Liver (tissue), 9 donors: Measurements from ENCODE around the gene TBC1D1. TPM values are rescaled to one million over a fixed set of nuclear protein-coding genes. Genes with fewer than 3 reads are reported as not detected.

ENCODE experiments used
- DNase-seq: peaks from one replicate; pipeline ENCODE4 v3.0.0-alpha.2; 2017; ENCODE audit warnings: low spot score
- H3K27ac ChIP-seq, 2 donors: one replicate each; pipeline ENCODE4 v1.7.0; 2013; ENCODE audit warnings: inconsistent platforms in 2 of 2, low read length in 2 of 2, control low read depth in 1 of 2, low read depth in 1 of 2, mild to moderate bottlenecking in 1 of 2
- H3K27me3 ChIP-seq, 4 donors: one replicate each; pipeline versions ENCODE4 v1.6.1 to v1.7.0; 2013; ENCODE audit warnings: low read length in 3 of 4, inconsistent platforms in 1 of 4, mild to moderate bottlenecking in 1 of 4, moderate library complexity in 1 of 4; ENCODE audit not compliant: control insufficient read depth in 4 of 4, insufficient read depth in 4 of 4
- H3K36me3 ChIP-seq, 4 donors: one replicate each; pipeline versions ENCODE4 v1.6.1 to v1.7.0; 2013; ENCODE audit warnings: low read length in 3 of 4, mild to moderate bottlenecking in 3 of 4, low read depth in 1 of 4, moderate library complexity in 1 of 4; ENCODE audit not compliant: control insufficient read depth in 4 of 4, insufficient read depth in 3 of 4
- H3K4me1 ChIP-seq, 4 donors: one replicate each; pipeline versions ENCODE4 v1.6.1 to v1.7.0; 2013; ENCODE audit warnings: low read length in 3 of 4, mild to moderate bottlenecking in 3 of 4, moderate library complexity in 1 of 4; ENCODE audit not compliant: control insufficient read depth in 4 of 4, insufficient read depth in 4 of 4
- H3K4me3 ChIP-seq, 3 donors: one replicate each; pipeline versions ENCODE4 v1.6.1 to v1.7.0; 2013; ENCODE audit warnings: low read length in 3 of 3, control low read depth in 1 of 3, low read depth in 1 of 3, mild to moderate bottlenecking in 1 of 3
- H3K9ac ChIP-seq, 2 donors: one replicate each; pipeline ENCODE4 v1.7.0; 2013; ENCODE audit warnings: low read length in 2 of 2, mild to moderate bottlenecking in 2 of 2, moderate library complexity in 2 of 2, control low read depth in 1 of 2, low read depth in 1 of 2
- H3K9me3 ChIP-seq, 4 donors: one replicate each; pipeline versions ENCODE4 v1.6.1 to v1.7.0; 2013; ENCODE audit warnings: low read length in 3 of 4; ENCODE audit not compliant: control insufficient read depth in 4 of 4
- EGR1 ChIP-seq, 2 donors: IDR thresholded peaks; 2 replicates each; pipeline ENCODE4 v1.6.1; 2016 to 2018; ENCODE audit warnings: antibody characterized with exemption in 2 of 2, low read depth in 2 of 2
- FOXA1 ChIP-seq: IDR thresholded peaks from 2 replicates; pipeline ENCODE4 v1.6.1; 2016; ENCODE audit warnings: antibody characterized with exemption
- FOXA2 ChIP-seq: IDR thresholded peaks from 2 replicates; pipeline ENCODE4 v1.6.1; 2016; ENCODE audit warnings: antibody characterized with exemption
- GABPA ChIP-seq, 2 donors: IDR thresholded peaks in 1 of 2; conservative IDR thresholded peaks in 1 of 2; 2 replicates each; pipeline ENCODE4 v1.6.1; 2016; ENCODE audit warnings: antibody characterized with exemption in 2 of 2, mild to moderate bottlenecking in 1 of 2, moderate library complexity in 1 of 2
- HNF4A ChIP-seq, 2 donors: conservative IDR thresholded peaks; 2 replicates each; pipeline ENCODE4 v1.6.1; 2016; ENCODE audit warnings: antibody characterized with exemption in 2 of 2, mild to moderate bottlenecking in 2 of 2
- HNF4G ChIP-seq: IDR thresholded peaks from 2 replicates; pipeline ENCODE4 v1.6.1; 2016; ENCODE audit warnings: antibody characterized with exemption
- JUND ChIP-seq, 2 donors: IDR thresholded peaks; 2 replicates each; pipeline ENCODE4 v1.6.1; 2016; ENCODE audit warnings: antibody characterized with exemption in 2 of 2
- NR2F2 ChIP-seq: IDR thresholded peaks from 2 replicates; pipeline ENCODE4 v1.6.1; 2016; ENCODE audit warnings: antibody characterized with exemption
- RAD21 ChIP-seq, 2 donors: IDR thresholded peaks; 2 replicates each; pipeline ENCODE4 v1.6.1; 2016; ENCODE audit warnings: antibody characterized with exemption in 2 of 2, mild to moderate bottlenecking in 2 of 2
- RXRA ChIP-seq, 2 donors: IDR thresholded peaks; 2 replicates each; pipeline ENCODE4 v1.6.1; 2017 to 2018; ENCODE audit warnings: antibody characterized with exemption in 2 of 2, mild to moderate bottlenecking in 1 of 2
- SP1 ChIP-seq: IDR thresholded peaks from 2 replicates; pipeline ENCODE4 v1.6.1; 2018; ENCODE audit warnings: antibody characterized with exemption, mild to moderate bottlenecking
- TAF1 ChIP-seq: conservative IDR thresholded peaks from 2 replicates; pipeline ENCODE4 v1.6.1; 2016; ENCODE audit warnings: antibody characterized with exemption, mild to moderate bottlenecking
- YY1 ChIP-seq: IDR thresholded peaks from 2 replicates; pipeline ENCODE4 v1.6.1; 2016; ENCODE audit warnings: antibody characterized with exemption, mild to moderate bottlenecking
- WGBS: extraction: QIAGEN DNeasy Blood & Tissue Kit; methylation state at CpG from one replicate; pipeline ENCODE4 v1.1.7; 2013; 5-methylcytosine and 5-hydroxymethylcytosine counted together
- polyA plus RNA-seq, 2 donors: library from polyadenylated mRNA; stranded (reverse) in 1 of 2; unstranded in 1 of 2; fragments of 200-250 nt in 1 of 2; fragments of >200 nt in 1 of 2; fragmentation: Nextera tagmentation in 1 of 2; extraction: Ambion mirVana in 1 of 2; gene quantifications; one replicate each; pipeline versions ENCODE4 v1.2.1 to v1.2.3, GENCODE V29; 2013 to 2015
- total RNA-seq, 2 donors: library from RNA; depleted of rRNA; stranded (reverse); fragments of >200 nt; gene quantifications; one replicate each; pipeline ENCODE4 v1.2.3, GENCODE V29; 2014
- TF ChIP-seq, protein P1 (sequence below): fragments of 150-350 bp; IDR thresholded peaks from 2 replicates; pipeline ENCODE4 v1.5.1; 2017; ENCODE audit warnings: improper control_type of control experiment, low read depth, low read length; ENCODE audit not compliant: missing input control
- TF ChIP-seq, protein P2 (sequence below): IDR thresholded peaks from 2 replicates; pipeline ENCODE4 v1.6.1; 2016; ENCODE audit warnings: antibody characterized with exemption
- TF ChIP-seq, protein P3 (sequence below): IDR thresholded peaks from 2 replicates; pipeline ENCODE4 v1.6.1; 2016; ENCODE audit warnings: antibody characterized with exemption, mild to moderate bottlenecking
- TF ChIP-seq, protein P4 (sequence below): IDR thresholded peaks from 2 replicates; pipeline ENCODE4 v1.6.1; 2016; ENCODE audit warnings: antibody characterized with exemption
- TF ChIP-seq, protein P5 (sequence below): IDR thresholded peaks from 2 replicates; pipeline ENCODE4 v1.6.1; 2016; ENCODE audit warnings: antibody characterized with exemption
- donor health status: healthy.
- donor health status: healthy.
- donor health status: healthy.
- donor health status: healthy.
- donor health status: healthy.

Gene TBC1D1
- total and polyA plus RNA-seq, 4 donors, result 15.6 to 41.4 (median 20.9) TPM

DNA sequence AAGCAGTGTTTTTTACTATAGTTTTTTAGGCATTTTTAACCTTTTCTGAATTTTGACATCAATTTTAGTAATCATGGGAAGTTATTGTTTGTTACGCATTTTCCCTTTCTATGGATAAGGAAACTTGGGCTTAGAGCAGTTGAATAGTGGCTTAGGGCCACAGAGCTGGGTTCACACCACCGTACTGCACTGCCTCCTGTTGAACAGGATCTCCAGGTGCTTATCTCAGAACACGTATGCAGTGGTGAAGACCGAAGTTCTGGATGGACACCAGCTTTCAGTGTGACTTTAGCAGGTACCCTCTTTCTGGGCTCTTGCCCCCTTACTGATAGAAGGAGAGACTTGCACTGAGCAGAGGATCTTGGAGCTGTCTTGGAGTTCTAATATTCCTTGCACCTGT lies 206.9 kb downstream of the TBC1D1 start:
- Histone ChIP-seq H3K27ac (no peak overlapping the region), H3K9ac (no peak overlapping the region), H3K4me3 (no peak overlapping the region), H3K4me1 (no peaks in the 10 kb centered on the region), H3K9me3 (no peaks in the 10 kb centered on the region), H3K27me3 (no peaks in the 10 kb centered on the region), H3K36me3 (peaks cover 0 to 17% (median 6%) of the 10 kb centered on the region in 4 donors)
- no peak for TF ChIP-seq RXRA (IDR thresholded peaks at IDR 0.05)
- TF ChIP-seq, protein P1, sequence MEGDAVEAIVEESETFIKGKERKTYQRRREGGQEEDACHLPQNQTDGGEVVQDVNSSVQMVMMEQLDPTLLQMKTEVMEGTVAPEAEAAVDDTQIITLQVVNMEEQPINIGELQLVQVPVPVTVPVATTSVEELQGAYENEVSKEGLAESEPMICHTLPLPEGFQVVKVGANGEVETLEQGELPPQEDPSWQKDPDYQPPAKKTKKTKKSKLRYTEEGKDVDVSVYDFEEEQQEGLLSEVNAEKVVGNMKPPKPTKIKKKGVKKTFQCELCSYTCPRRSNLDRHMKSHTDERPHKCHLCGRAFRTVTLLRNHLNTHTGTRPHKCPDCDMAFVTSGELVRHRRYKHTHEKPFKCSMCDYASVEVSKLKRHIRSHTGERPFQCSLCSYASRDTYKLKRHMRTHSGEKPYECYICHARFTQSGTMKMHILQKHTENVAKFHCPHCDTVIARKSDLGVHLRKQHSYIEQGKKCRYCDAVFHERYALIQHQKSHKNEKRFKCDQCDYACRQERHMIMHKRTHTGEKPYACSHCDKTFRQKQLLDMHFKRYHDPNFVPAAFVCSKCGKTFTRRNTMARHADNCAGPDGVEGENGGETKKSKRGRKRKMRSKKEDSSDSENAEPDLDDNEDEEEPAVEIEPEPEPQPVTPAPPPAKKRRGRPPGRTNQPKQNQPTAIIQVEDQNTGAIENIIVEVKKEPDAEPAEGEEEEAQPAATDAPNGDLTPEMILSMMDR, result no peak
- TF ChIP-seq FOXA2, result no peak
- TF ChIP-seq JUND (IDR thresholded peaks at IDR 0.05), result no peak
- TF ChIP-seq, protein P2, sequence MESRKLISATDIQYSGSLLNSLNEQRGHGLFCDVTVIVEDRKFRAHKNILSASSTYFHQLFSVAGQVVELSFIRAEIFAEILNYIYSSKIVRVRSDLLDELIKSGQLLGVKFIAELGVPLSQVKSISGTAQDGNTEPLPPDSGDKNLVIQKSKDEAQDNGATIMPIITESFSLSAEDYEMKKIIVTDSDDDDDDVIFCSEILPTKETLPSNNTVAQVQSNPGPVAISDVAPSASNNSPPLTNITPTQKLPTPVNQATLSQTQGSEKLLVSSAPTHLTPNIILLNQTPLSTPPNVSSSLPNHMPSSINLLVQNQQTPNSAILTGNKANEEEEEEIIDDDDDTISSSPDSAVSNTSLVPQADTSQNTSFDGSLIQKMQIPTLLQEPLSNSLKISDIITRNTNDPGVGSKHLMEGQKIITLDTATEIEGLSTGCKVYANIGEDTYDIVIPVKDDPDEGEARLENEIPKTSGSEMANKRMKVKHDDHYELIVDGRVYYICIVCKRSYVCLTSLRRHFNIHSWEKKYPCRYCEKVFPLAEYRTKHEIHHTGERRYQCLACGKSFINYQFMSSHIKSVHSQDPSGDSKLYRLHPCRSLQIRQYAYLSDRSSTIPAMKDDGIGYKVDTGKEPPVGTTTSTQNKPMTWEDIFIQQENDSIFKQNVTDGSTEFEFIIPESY, result no peak
- no peak for TF ChIP-seq FOXA1
- TF ChIP-seq EGR1 (IDR thresholded peaks at IDR 0.05; ENCODE audit: low read depth in 2 of 2), result no peak
- no peak for TF ChIP-seq TAF1
- no peak for TF ChIP-seq HNF4A (conservative IDR thresholded peaks at IDR 0.05)
- no peak for TF ChIP-seq NR2F2
- no peak for TF ChIP-seq RAD21 (IDR thresholded peaks at IDR 0.05)
- no peak for TF ChIP-seq GABPA (IDR thresholded peaks at IDR 0.05 in 1 of 2, conservative IDR thresholded peaks at IDR 0.05 in 1 of 2)
- TF ChIP-seq YY1, result no peak
- TF ChIP-seq, protein P3, sequence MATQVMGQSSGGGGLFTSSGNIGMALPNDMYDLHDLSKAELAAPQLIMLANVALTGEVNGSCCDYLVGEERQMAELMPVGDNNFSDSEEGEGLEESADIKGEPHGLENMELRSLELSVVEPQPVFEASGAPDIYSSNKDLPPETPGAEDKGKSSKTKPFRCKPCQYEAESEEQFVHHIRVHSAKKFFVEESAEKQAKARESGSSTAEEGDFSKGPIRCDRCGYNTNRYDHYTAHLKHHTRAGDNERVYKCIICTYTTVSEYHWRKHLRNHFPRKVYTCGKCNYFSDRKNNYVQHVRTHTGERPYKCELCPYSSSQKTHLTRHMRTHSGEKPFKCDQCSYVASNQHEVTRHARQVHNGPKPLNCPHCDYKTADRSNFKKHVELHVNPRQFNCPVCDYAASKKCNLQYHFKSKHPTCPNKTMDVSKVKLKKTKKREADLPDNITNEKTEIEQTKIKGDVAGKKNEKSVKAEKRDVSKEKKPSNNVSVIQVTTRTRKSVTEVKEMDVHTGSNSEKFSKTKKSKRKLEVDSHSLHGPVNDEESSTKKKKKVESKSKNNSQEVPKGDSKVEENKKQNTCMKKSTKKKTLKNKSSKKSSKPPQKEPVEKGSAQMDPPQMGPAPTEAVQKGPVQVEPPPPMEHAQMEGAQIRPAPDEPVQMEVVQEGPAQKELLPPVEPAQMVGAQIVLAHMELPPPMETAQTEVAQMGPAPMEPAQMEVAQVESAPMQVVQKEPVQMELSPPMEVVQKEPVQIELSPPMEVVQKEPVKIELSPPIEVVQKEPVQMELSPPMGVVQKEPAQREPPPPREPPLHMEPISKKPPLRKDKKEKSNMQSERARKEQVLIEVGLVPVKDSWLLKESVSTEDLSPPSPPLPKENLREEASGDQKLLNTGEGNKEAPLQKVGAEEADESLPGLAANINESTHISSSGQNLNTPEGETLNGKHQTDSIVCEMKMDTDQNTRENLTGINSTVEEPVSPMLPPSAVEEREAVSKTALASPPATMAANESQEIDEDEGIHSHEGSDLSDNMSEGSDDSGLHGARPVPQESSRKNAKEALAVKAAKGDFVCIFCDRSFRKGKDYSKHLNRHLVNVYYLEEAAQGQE, result no peak
- TF ChIP-seq SP1, result no peak
- TF ChIP-seq, protein P4, sequence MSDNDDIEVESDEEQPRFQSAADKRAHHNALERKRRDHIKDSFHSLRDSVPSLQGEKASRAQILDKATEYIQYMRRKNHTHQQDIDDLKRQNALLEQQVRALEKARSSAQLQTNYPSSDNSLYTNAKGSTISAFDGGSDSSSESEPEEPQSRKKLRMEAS, result no peak
- TF ChIP-seq, protein P5, sequence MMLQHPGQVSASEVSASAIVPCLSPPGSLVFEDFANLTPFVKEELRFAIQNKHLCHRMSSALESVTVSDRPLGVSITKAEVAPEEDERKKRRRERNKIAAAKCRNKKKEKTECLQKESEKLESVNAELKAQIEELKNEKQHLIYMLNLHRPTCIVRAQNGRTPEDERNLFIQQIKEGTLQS, result no peak
- no peak for TF ChIP-seq HNF4G
- WGBS, result 96% methylated on average over 4 of the region's 4 CpGs
- DNase-seq, result no peak
